Stimulated activated CD8-positive, alpha-beta memory T cell treated with anti-CD3 and anti-CD28 coated beads, Interleukin-7, amount 100 ng/mL, for 4 hours (primary cell): Measurements from ENCODE around the gene C19orf67.
A peak's percentile ranks its signal among the peaks of the same experiment; 100 is the strongest.

Experiments
- DNase-seq, 2 donors: peaks; one replicate each; pipeline ENCODE4 v3.0.0-alpha.2; 2020; ENCODE audit warnings: low read depth in 2 of 2

Gene C19orf67

DNA sequence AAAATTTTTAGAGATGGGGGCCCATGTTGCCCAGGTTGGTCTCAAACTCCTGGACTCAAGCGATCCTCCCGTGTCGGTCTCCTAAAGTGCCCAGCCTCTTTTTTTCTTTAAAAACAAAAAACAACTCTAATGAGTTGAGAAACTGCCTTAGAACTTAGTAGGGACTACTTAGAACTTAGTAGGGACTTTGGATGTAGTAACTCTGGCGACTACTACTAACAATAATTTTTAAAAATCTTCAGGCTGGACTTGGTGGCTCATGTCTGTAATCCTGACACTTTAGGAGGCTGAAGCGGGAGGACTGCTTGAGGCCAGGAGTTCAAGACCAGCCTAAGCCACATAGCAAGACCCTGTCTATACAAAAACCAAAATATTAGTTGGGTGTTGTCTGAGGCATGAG is 515 bp upstream of the C19orf67 start:
- no peak for DNase-seq

DNA sequence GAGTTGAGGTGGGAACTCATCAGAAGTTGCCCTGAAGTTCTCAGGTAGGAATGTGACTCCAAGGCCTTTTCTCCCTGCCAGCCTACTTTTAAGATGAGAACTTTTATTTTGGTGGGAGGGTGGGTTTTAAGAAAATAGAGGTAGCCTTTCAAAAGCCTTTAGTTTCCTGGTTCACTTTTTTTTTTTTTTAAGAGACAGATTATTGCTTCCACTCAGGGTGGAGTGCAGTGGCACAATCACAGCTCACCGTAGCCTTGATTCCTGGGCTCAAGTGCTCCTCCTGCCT is 3.0 kb downstream of the C19orf67 start:
- DNase-seq: no peak

DNA sequence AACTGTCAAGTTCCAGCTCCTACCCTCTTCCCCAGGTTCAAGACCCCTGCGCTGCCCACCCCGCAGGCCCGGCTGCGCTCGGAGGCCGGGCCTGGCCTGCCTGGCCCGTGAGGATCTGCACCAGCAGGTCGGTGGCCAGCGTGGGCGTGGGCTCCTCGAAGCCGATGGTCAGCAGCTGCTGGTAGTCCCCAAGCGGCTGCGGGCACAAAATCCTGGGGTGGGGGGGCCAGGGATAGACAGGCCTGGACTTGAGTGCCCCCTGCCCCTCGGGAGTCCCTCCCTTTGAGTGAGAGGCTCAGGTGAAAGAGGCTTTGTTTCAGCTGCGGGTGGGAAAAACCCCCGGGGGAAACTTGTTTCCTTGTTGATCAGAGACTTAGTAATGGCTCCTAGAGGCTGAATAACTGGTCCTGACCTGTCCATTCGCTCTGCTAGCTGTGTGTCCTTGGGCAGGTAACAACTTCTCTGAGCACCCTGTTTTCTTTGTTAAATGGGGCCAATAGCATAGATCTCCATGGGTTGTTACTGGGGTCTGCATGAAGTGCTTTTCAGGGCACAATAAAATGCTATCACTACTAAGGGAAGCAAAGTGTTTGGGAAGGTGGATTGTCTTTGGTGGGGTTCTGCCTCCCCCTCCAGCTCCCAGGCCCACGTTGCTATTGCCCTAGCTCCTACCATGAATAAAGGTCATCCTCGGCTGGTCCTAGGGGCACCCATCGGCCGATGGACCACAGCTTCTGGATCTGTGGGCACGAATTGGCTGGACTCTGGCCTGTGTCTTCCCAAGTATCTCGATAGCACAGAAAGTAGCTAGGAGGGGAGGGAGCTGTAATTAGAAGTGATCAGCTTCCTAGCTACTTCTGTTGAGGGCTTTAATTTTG is 3.5 kb downstream of the C19orf67 start:
- no peak for DNase-seq

DNA sequence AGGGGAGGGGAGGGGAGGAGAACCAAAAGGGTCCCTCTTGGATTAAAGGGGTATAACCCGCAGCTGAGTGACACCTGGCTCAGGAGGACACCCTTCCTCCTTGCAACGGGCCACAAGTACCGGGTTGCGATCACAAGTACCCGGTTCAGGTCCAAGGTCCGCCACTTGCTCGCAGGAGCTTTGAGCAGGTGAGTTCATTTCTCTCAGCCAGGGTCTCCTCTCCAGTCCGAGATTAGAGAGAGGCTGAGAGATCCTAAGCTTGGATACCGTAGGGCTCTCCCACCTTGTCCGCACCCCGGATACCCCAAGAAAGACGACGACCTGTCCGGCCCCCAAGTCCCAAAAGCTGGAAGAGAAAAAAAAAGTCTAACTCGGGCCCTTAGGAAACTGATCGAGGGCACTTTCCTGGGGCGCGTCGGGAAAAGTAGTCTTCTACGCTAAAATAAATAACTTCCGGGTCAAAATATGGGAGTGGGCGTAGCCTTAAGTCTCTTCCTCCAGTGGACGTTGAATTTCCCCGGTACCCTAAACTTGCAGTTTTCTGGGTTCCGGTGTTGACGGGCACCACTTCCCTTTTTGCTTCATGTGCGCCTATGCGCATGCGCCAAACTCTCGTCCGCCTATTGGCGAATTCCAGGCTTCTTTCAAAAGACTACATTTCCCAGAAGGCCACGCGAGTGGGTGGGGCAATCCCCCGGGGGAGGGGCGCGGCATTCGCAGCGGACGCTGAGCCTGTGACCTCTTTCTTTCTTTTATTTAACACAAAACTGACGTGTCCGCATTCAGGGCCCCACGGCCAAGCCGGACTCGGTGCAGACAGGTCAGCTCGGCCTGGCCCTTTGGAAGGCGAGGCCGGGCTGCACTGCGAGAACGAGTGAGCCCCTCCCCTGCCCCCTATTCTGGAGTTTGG is 4.4 kb downstream of the C19orf67 start:
- peak; percentile 97 to 100 for DNase-seq

- DNase-seq: no peak
Observed at GRCh38 chr19:14078411-14078810, 7.2 kb downstream of the C19orf67 start.

GRCh38 chr19:14073925-14074838 is 11.4 kb downstream of the C19orf67 start:
- no peak for DNase-seq

GRCh38 chr19:14073261-14073924 is 12.2 kb downstream of the C19orf67 start:
- peak in 1 of 2 donors; percentile 69 for DNase-seq

DNA sequence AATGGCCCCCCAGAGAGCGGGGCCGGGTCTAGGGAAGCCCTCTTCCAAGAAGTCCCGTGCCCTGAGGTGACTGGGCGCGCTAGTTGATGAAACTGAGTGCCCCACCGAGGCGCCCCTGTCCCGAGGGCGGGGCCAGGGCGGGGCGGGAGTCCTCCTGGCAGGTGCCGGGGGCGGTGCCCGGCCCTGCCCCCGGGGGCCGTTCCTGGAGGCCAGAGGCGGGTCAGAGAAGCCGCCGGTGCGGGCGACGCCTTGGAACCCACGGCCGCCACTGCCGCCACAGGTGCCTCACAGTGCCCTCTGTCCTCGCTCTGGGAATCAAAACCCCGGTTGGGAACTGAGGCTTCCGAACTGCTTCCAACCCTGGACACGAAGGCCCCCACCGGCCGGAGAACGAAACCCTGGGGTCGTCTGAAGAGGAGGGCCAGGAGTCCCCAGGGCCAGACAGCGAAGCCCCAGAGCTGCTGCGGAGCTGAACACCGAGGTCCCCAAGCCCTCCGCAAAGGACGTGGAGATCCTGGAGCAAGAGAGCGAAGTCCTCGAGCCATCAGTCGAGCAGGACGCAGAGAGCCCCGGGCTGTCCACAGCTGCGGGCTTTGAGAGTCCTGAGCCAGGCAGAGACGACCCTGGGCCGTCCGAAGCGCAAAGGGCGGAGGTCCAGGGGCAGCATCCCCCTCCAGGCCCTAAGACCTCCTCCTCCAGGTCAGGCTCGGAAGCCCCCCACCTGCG is 12.9 kb downstream of the C19orf67 start, which contains the start of gene MISP3:
TSS of gene MISP3 (plus strand) at position 252 of the 726 bp plus-strand sequence. CDS start 524 bp downstream, outside the sequence.
- peak in 1 of 2 donors; percentile 21 for DNase-seq

DNA sequence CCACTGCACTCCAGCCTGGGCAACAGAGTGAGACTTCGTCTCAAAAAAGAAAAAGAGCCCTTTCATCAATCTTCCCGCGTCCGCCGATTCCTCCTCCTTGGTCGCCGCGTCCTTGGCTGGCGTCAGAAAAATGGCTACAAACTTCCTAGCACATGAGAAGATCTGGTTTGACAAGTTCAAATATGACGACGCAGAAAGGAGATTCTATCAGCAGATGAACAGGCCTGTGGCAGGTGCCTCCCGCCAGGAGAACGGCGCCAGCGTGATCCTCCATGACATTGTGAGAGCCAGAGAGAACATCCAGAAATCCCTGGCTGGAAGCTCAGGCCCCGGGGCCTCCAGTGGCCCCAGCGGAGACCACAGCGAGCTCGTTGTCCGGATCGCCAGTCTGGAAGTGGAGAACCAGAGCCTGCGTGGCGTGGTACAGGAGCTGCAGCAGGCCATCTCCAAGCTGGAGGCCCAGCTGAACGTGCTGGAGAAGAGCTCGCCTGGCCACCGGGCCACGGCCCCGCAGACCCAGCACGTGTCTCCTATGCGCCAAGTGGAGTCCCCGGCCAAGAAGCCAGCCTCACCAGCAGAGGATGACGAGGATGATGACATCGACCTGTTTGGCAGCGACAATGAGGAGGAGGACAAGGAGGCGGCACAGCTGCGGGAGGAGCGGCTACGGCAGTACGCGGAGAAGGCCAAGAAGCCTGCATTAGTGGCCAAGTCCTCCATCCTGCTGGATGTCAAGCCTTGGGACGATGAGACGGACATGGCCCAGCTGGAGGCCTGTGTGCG is 15.1 kb downstream of the C19orf67 start:
- no peak for DNase-seq

DNA sequence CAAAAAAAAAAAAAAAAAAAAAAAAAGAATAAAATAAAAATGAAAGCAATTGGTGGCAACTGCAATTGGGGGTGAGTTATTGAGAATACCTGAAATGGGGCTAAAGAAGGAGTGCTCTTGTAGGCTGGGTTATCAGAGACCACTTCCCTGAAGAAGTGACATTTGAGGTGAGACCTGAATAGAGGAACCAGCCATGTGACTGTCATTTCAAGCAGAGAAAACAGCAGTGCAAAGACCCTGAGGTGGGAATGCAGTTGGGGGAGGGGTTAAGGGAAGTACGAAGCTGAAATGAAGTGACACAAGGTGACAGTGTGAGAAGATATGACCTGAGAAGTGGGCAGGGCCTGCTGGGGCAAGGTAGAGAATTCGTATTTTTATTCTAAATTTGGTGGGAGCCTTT is 19.4 kb downstream of the C19orf67 start:
- DNase-seq: no peak

DNA sequence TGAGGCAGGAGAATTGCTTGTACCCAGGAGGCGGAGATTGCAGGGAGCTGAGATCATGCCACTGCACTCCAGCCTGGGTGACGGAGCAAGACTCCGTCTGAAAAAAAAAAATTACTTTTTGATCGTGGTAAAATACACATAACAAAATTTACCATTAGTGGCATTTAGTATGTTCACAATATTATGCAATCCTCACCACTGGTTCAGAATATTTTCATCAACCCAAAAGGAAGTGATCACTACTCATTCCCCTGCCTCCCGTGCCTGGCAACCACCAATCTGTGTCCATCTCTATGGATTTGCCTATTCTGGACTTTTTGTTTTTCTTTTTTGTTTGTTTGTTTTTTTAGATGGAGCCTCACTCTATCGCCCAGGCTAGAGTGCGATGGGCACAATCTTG is 22.5 kb downstream of the C19orf67 start:
- no peak for DNase-seq

- DNase-seq: no peak
Observed at GRCh38 chr19:14062558-14062855, 23.1 kb downstream of the C19orf67 start.

DNA sequence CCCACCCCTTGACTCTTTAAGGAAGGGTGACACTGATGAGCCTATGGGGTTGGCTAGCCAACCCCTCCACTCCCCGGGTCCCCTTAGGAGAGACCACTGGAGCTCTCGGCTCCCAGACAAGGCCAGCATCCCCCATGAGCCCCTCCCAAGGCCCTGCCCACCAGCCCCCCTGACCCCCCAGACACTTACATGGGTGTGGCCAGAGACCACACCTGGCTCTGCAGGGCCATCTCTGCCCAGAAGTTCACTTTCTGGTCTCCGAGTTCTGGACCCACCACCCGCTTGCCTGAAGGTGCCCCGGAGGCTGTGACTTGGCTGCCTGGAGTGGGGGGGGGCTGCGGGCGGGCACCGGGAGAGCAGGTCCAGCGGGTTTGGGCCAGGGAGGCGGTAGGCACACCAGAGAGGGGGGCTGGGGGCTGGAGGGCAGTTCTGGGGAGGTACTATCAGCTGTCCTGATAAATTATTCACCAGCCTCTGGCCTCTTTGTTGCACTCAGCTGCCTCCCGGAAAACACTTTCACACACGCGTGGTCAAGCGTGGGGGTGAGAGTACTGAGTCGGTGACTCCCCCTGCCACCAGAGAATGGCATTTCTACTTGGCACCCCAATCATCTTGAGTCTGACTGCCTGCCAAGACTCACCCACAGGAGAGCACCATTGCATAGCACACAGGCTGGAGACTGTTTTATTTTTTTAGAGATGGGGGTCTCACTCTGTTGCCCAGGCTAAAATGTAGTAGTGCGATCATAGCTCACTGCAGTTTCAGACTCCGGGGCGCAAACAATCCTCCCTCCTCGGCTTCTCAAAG is 23.6 kb downstream of the C19orf67 start, which contains the start of gene PALM3:
TSS of gene PALM3 (minus strand) at position 326 of the 807 bp plus-strand sequence. CDS start at position 230, 96 bp downstream.
- DNase-seq: no peak

- no peak for DNase-seq
Observed at GRCh38 chr19:14061081-14061749, 24.4 kb downstream of the C19orf67 start.

- no peak for DNase-seq
Observed at GRCh38 chr19:14059652-14060155, 25.9 kb downstream of the C19orf67 start.

- peak in 1 of 2 donors; percentile 25 for DNase-seq
Observed at GRCh38 chr19:14059093-14059480, 26.5 kb downstream of the C19orf67 start.

DNA sequence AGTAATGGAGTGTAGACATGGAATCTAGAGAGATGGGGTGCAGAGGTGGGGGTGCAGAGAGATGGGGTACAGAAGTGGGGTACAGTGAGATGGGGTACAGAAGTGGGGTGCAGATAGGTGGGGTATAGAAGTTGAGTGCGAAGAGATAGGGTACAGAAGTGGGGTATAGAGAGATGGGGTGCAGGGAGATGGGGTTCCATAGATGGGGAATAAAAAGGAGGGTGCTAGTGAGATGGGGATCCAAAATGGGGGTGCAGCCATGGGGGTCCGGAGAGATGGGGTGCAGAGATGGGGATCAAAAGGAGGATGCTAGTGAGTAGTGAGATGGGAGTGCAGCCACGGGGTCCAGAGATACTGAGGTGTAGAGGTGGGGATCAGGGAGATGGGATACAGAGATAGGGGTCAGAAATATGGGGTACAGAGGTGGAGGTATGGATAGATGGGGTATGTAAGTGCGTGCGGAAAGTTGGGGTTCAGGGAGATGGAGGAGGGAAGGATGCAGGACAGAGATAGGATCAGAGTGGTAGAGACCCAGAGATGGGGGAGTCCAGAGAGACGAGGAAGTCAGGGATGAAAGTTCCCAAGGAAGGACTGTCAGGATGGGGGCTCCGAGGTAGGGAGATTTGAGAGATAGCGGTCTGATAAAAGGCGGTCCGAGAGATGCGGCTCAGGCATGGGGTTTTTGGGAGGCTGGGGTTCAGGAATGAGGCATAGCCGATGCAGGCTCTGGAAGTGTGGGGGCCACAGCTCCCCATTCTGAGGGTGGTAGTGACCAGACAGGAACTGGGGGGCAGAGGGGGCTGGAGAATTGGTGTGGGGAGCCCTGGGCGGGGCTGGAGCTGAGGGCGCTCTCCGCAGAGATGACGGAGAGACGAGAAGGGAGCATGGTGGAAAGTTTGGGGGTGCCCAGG is 27.1 kb downstream of the C19orf67 start:
- no peak for DNase-seq
